Measurements from ENCODE around the gene SYT7. TPM values are rescaled to one million over a fixed set of nuclear protein-coding genes. Genes with fewer than 3 reads are reported as not detected.

The SYT7 gene
- total and polyA plus RNA-seq, 2 of the 8 experiments (the other 6 are each of a cell fraction or from before 2014, with no cell fraction given), result 9.6 to 10.5 TPM

DNA sequence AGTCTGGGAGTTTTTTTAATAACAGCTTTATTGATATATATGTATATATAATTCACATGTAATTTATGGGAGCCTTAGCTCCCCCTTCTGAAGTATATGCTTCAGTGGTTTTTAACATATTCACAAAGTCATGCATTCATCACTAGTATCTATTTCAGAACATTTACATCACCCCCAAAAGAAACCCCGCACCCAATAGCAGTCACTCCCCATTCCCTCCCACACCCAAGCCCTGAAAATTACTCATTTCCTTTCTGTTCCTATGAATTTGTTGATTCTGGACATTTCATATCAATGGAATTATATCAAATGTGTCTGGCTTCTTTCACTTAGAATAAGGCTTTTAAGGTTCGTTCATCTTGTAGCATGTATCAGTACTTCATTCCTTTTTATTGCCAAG is 35.6 kb upstream of the SYT7 start:
- CTCF ChIA-PET (ENCODE audit: partially characterized antibody), result interaction anchor here (0.9 to 21.9 kb wide), 7 partner anchors 11 to 80 kb away, joined by 3 to 335 read pairs (median 4); partner anchors contain the start of gene SYT7
- H2BK15ac ChIP-seq (ENCODE audit: low read length), result no peak overlapping the region
- H4K5ac ChIP-seq (ENCODE audit: insufficient read length, low read depth, low read length), result no peak overlapping the region
- H3K4ac ChIP-seq (replicated peaks; ENCODE audit: insufficient read length, low read depth, low read length), result no peak overlapping the region
- no peak overlapping the region for H2BK120ac ChIP-seq (replicated peaks; ENCODE audit: low read depth, low read length)
- DNase-seq (ENCODE audit: low read depth in 1 of 2, low spot score in 2 of 2) (no peak), FAIRE-seq (no peak)
- no peak overlapping the region for H2BK20ac ChIP-seq (ENCODE audit: low read length)
- no peaks in the 10 kb centered on the region; a peak in 1 of 7 replicates for H3K4me1 ChIP-seq (replicated peaks in 1 of 4; ENCODE audit: control insufficient read depth in 3 of 4, insufficient read depth in 4 of 4, low read length in 3 of 4)
- H4K8ac ChIP-seq (ENCODE audit: extremely low read depth, insufficient read depth, low read length), result no peak overlapping the region
- no peaks in the 10 kb centered on the region for H3K79me2 ChIP-seq (ENCODE audit: control insufficient read depth in 1 of 2, insufficient read depth in 2 of 2, low read length in 2 of 2)
- H2AK5ac ChIP-seq (ENCODE audit: low read depth, low read length), result no peak overlapping the region
- no peaks in the 10 kb centered on the region for H3K27me3 ChIP-seq (replicated peaks in 1 of 4; ENCODE audit: control insufficient read depth in 3 of 4, extremely low read depth in 1 of 4, insufficient read depth in 3 of 4, low read length in 3 of 4)
- no peak overlapping the region for H2BK5ac ChIP-seq (ENCODE audit: low read depth, low read length)
- H3K27ac ChIP-seq (ENCODE audit: low read depth, low read length), result no peak overlapping the region
- POLR2A ChIA-PET (ENCODE audit: partially characterized antibody), result no interaction called here
- WGBS, 2 experiments (ENCODE audit: extremely low coverage in 1 of 2, insufficient coverage in 1 of 2, insufficient read length in 1 of 2, insufficient replicate concordance in 2 of 2, low coverage in 1 of 2, low lambda C conversion rate in 2 of 2, missing lambda C conversion rate in 1 of 2), result 88% methylated on average over 2 of the region's 2 CpGs; no CpG with 5 or more reads in 1 of the 2 experiments
- H3K4me3 ChIP-seq (ENCODE audit: extremely low read depth in 1 of 4, insufficient read depth in 2 of 4, low read depth in 3 of 4, low read length in 4 of 4), result no peak overlapping the region
- no peaks in the 10 kb centered on the region for H3K23me2 ChIP-seq (ENCODE audit: low read depth, low read length)
- H3K14ac ChIP-seq (ENCODE audit: insufficient read length), result no peak overlapping the region
- TF ChIP-seq RAD21 (IDR thresholded peaks at IDR 0.05 in 1 of 2, conservative IDR thresholded peaks at IDR 0.05 in 1 of 2; ENCODE audit: low read depth in 2 of 2, low read length in 2 of 2) (no peak), HDAC6 (IDR thresholded peaks at IDR 0.05; ENCODE audit: low read depth, low read length) (no peak), JUN (IDR thresholded peaks at IDR 0.05; ENCODE audit: low read depth, low read length) (no peak), CREB1 (IDR thresholded peaks at IDR 0.05) (no peak), KDM5A (IDR thresholded peaks at IDR 0.05; ENCODE audit: low read length) (no peak), BCL11A (IDR thresholded peaks at IDR 0.05; ENCODE audit: low read depth in 2 of 2, low read length in 2 of 2) (no peak), SP4 (IDR thresholded peaks at IDR 0.05; ENCODE audit: low read length) (no peak), YY1 (IDR thresholded peaks at IDR 0.05; ENCODE audit: low read depth, low read length) (no peak), POLR2AphosphoS5 (IDR thresholded peaks at IDR 0.05; ENCODE audit: low read depth, low read length) (no peak), TBP (IDR thresholded peaks at IDR 0.05; ENCODE audit: low read depth, low read length) (no peak), SP1 (IDR thresholded peaks at IDR 0.05; ENCODE audit: low read depth, low read length) (no peak)
- TF ChIP-seq, protein P1, sequence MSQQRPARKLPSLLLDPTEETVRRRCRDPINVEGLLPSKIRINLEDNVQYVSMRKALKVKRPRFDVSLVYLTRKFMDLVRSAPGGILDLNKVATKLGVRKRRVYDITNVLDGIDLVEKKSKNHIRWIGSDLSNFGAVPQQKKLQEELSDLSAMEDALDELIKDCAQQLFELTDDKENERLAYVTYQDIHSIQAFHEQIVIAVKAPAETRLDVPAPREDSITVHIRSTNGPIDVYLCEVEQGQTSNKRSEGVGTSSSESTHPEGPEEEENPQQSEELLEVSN (IDR thresholded peaks at IDR 0.05), result no peak
- H3K9me3 ChIP-seq (ENCODE audit: insufficient read depth in 2 of 2, low read depth in 1 of 2, low read length in 1 of 2), result 0 out of 4 replicates have a peak, but pooled peaks cover 0 to 3% of the 10 kb centered on the region in 2 experiments
- H3K79me1 ChIP-seq (ENCODE audit: low read depth, low read length), result no peaks in the 10 kb centered on the region
- H3K23ac ChIP-seq (ENCODE audit: insufficient read length), result no peak overlapping the region
- no peak overlapping the region for H3K18ac ChIP-seq (ENCODE audit: extremely low read depth, low read length)
- H4K91ac ChIP-seq (replicated peaks; ENCODE audit: insufficient read length, low read length), result no peak overlapping the region
- no peaks in the 10 kb centered on the region for H3K36me3 ChIP-seq (ENCODE audit: control insufficient read depth in 2 of 4, insufficient read depth in 4 of 4, low read length in 3 of 4)
- H3K4me2 ChIP-seq (ENCODE audit: insufficient read depth in 1 of 2, low read depth in 2 of 2, low read length in 2 of 2), result no peak overlapping the region
- no peak overlapping the region for H3K9ac ChIP-seq (replicated peaks in 1 of 4; ENCODE audit: extremely low read depth in 1 of 4, low read depth in 3 of 4, low read length in 3 of 4)
- H3K56ac ChIP-seq (replicated peaks; ENCODE audit: insufficient read length, low read depth, low read length), result no peak overlapping the region
- H2BK12ac ChIP-seq (ENCODE audit: low read depth, low read length), result no peak overlapping the region
- H2AFZ ChIP-seq (ENCODE audit: low read length), result no peak overlapping the region
- H4K20me1 ChIP-seq (replicated peaks in 1 of 2; ENCODE audit: control insufficient read depth in 1 of 2, insufficient read depth in 2 of 2, low read length in 2 of 2), result no peaks in the 10 kb centered on the region

Measured in H1 (cell line).